GM18507 (cell line): Measurements from ENCODE around the gene COL20A1.
"Not testable (repeated sequence)": the region's sequence is repeated elsewhere in the genome, so short reads cannot be mapped to it uniquely, and the experiment has no call there.

Experiments used
- DNase-seq: peaks from one replicate; pipeline ENCODE4 v3.0.0; 2011; ENCODE audit warnings: low read depth; ENCODE audit not compliant: insufficient read length; ENCODE audit errors: extremely low spot score
- FAIRE-seq: peaks from 2 replicates; lab custom pipeline; 2011; peaks lifted over from hg19 to GRCh38; lab: Jason Lieb, UNC

Gene COL20A1

DNA sequence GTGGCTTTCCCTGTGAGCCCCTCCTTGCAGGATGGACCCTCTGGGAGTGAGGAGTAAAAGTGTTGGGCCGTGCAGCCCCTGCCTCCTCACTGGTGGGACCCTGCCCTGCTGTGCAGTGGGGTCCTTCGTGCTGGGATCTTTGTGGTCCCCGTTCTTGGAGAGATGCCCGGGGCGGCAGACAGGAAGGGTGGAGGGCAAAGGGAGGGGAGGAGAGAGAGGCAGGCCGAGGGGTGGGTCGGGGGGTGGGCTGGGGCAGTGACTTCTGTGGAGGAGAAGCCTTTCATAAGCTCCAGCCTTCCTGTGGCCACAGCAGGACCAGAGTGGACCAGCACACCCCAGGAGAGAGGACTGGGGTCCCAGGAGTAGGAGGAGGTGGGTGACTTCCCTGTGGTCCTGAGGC lies at the start of gene COL20A1:
Gene COL20A1 (plus strand): TSS at position 283 of the 400 bp plus-strand sequence. CDS start 1,922 bp downstream, outside the sequence.
- DNase-seq = no peak
- FAIRE-seq = no peak

GRCh38 chr20:63243604-63244247 lies 49.3 kb upstream of the COL20A1 start:
- FAIRE-seq = no peak
- DNase-seq = no peak

DNA sequence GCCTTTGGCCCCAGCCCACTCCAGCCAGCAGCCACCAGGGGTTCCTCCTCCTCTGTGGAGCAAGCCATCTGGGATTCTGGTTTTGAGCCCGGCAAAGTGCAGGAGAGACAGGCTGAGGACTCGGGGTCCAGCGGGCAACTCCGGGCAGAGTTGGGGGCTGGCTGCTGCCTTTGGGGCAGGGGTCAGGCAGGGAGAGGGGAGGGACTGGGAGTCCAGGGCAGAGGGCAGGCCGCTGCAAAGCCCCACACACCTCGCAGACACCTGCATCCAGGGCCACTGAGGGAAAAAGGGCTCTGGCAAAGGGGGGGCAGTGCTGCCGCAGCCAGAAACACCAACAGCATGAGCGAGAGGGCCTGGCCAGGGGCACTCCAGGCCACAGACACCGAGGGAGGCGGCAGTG lies 48.5 kb upstream of the COL20A1 start:
- no peak for FAIRE-seq
- DNase-seq = no peak

DNA sequence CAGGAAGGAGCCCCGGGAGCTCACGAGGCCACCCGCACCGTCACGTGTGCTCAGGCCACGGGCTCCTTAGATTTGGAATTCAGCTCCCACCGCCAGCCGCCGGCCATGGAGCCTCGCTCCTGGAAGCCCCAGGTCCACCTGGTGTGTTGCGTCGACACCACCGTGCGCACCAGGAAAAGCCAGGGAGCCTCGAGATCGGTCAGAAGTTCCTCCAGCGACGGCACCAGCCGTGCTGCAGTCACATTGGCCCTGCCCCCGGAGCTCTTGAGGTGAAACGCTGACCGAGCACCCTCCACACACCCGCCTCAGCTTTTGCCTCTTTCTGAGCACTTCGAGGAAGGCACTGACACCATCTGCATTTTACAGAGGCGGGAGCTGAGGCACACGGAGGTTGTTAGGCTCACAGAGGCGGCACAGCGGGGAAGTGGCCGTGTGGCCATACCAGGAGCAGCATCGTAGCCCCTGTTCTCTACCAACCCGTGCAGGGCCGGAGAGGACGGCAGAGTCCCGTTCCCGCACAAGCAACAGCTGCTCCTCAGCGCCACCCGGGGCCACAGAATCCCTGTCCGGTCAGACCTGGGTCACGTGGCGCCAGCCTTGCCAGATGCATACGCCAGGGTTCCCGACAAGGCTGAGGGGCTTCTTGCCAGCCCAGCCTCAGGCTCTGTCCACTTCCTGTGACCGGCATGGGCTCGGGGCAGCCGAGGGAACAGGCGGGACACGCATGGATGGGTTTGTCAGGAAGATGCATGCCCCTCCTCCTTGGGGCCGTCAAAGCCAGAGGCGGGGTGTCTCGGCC lies 46.3 kb upstream of the COL20A1 start:
- no peak for FAIRE-seq
- no peak for DNase-seq

DNA sequence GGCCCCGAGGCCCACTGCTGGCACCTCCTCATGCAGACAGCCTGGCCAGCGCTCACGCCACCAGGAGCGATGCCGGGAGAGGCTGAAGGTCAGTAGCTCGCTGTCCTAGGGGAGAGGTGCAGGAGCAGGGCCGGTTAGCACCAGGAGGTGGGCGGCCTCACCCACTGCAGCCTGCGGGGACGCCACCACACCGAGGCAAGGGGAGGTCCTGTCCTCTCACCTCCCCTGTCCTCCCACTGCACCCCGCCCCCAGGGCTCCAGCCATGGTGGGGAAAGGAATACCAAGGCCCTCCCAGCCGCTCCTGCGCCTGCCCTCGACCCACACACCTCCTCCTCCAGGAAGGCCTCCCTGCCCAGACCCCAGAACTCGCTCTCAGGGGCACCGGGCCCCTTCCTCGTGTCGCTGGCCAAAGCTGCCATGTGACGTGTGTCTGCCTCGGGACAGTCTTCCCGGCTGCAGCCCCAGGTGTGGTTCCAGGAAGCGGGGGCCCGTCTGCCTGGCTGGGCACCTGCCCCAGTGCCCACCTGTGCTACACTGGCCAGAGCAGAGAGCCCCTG lies 45.2 kb upstream of the COL20A1 start:
- DNase-seq (no peak), FAIRE-seq (no peak)

- no peak for DNase-seq
- FAIRE-seq = no peak
These were observed 44.0 kb upstream of the COL20A1 start for GRCh38 chr20:63248835-63249591.

GRCh38 chr20:63249891-63250290 lies 43.1 kb upstream of the COL20A1 start:
- DNase-seq (no peak), FAIRE-seq (no peak)

GRCh38 chr20:63251350-63251749 lies 41.6 kb upstream of the COL20A1 start:
- FAIRE-seq, DNase-seq: not testable (repeated sequence)

DNA sequence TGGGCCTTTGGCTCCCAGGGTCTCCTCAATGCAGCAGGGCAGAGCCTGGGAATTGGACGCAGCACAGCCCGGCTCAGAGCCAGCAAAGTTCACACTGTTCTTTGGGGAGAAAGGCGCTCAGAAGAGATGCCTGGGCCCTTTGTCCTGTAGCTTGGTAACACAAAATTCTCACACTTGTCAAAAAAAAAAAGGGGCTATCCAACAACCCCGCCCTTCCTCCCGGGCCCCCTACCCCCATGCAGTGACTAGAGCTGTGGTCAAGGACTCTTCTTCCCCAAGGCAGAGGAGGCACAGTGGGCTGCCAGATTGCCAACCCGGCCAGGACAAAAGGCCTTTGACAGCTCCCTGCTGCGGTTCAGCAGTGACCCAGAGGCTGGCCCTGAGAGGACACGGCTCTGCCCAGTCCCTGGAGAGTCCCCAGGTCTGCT lies 40.7 kb upstream of the COL20A1 start:
- DNase-seq (no peak), FAIRE-seq (no peak)

DNA sequence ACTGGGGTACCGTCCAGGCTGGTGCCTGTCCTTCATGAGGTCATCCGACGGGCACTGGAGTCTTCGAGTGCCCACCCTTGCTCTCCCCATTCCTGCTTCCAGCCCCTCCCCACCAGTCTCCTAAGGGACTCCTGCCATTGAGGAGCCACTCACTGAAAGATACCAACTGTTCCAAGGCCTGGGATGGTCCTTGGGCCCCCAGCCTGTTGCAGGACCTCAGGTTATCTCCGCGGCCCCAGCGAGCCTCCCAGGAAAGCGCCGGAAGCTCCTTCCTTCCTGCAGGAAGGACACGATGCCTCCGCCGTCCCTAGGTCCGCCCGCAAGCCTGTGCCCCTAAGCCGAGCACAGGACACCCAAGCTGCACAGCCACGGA lies 39.9 kb upstream of the COL20A1 start:
- FAIRE-seq (no peak), DNase-seq (no peak)

DNA sequence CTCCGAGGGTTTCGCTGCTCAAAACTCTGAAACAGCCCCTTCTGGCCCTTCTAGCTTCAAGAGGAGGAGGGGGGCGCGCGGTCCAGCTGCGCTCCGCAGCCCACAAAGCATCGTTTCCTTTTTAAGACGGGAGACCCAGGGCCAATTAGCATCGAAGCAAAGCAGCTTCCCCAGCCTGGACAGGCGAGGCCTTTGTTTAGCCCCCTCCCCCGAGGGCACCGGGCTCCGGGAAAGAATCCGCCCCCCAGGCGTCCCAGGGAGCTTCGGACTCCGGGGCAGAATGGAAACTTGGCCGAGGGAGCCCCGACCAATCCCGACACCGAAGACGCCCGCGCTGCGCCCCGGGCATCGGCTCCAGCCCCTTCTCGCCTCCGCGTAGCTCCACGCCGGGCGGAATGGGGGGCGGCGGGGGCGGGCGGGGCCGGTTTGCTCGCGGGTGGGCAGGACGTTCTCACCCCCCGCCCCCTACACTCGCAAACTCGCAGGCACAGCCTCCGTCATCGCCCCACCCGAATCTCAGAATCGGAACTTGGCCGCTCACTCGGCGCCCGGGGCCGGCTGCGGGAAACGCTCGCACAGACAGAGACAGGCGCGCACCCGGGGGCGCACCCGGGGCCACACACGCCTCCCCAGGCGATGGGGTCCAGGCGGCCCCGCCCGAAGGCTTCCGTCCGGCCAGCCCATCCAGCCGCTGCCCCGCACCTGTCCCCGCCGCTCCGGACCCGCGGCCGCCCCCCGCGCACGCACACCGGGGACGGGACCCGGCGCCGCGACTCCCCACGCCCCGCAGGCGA lies 39.4 kb upstream of the COL20A1 start:
- FAIRE-seq (no peak), DNase-seq (no peak)

DNA sequence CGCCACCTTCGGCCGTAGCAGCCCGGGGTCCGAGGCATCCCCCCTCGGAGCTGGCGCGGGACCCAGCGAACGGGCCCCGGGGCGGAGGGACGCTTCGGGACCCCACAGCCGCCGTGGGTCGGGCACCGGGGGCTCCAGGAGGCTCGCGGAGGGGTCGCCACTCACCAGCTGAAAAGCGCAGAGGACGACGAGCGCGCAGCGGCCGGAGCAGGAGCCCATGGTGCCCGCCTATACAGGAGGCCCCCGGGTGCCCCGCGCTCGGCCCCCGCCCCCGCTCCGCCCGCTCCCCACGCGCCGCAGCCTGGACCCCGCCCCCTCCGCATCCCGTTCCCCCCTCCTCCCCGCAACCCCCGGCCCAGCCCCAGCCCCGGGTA lies 38.8 kb upstream of the COL20A1 start, which contains the start of gene NKAIN4:
Gene NKAIN4 (minus strand): TSS at position 232 of the 374 bp plus-strand sequence. CDS start 13 bp downstream, at position 219.
- DNase-seq = no peak
- FAIRE-seq = no peak

- DNase-seq (no peak), FAIRE-seq (no peak)
These were observed 38.2 kb upstream of the COL20A1 start for GRCh38 chr20:63254606-63255384.

DNA sequence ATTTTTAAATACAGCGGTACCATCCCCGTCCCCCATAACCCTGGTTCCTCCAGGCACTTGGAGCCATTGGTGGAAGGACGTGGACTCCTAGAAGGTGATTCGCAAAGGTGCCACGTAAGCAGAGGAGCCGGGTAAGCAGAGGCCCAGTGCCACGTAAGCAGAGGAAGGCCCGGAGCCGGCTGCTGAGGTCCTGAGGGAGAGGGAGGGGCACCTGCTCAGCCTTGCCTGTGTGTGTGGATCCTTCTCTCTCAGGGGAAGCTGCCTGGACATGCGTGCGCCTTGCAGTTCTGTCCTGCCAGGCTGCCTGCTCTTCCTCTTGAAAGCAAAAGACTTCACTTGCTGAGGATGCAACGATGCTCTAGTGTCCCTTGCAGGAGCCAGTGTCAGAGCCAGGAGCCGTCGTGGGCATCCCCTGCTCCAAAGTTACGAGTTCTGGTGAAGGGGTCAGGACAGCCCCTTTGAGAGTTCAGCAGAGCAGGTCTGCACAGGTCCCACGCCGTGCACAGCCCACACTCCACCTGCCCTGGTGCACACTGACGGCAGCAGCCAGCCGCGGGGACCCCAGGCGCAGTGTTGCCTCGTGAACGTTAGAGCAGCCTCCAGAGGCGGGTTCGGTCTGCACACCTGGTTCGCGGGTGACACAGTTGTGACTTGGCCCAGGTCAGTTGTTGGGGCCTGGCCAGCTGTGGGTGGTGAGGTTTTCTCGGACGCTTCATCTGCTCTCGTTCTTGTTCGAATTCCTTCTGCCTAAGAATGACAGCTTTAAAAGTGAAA lies 36.9 kb upstream of the COL20A1 start:
- no peak for FAIRE-seq
- DNase-seq = no peak

DNA sequence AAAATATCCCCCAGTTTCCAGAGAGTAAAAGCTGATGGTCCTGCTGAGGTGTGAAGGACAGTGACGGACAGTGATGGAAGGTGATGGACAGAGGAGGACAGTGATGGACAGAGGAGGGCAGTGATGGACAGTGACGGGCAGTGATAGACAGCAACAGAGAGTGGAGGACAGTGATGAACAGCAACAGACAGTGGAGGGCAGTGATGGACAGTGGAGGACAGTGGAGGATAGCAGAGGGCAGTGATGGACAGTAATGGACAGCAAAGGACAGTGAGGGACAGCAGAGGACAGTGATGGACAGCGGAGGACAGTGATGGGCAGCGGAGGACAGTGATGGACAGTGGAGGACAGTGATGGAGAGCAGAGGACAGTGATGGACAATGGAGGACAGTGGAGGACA lies 36.0 kb upstream of the COL20A1 start:
- DNase-seq (no peak), FAIRE-seq (no peak)

DNA sequence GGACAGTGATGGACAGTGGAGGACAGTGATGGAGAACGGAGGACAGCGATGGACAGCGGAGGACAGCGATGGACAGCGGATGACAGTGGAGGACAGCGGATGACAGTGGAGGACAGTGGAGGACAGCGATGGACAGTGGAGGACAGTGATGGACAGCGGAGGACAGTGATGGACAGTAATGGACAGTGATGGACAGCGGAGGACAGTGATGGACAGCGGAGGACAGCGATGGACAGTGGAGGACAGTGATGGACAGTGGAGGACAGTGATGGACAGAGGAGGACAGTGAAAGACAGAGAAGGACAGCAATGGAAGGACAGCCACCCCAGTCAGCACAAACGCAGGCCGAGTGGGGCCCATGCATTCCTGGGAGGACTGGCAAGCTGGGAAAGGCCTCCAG lies 35.4 kb upstream of the COL20A1 start:
- DNase-seq (no peak), FAIRE-seq (no peak)

GRCh38 chr20:63258781-63259180 lies 34.2 kb upstream of the COL20A1 start:
- DNase-seq = no peak
- no peak for FAIRE-seq
